Activated T-cell treated with anti-CD3 and anti-CD28 coated beads, Interleukin-2, amount 50 U/mL, for 4 hours (primary cell): ENCODE data around the gene MRPS26. TPM values are rescaled to one million over a fixed set of nuclear protein-coding genes. Genes with fewer than 3 reads are reported as not detected.
"Not testable (repeated sequence)": the region's sequence is repeated elsewhere in the genome, so short reads cannot be mapped to it uniquely, and the experiment has no call there.

Experiments used
- ATAC-seq, 2 donors: fragments of 200-7000 bp; cut with Tn5 transposase; one replicate each; pipeline ENCODE4 v1.10.0; 2021
- DNase-seq: peaks from one replicate; pipeline ENCODE4 v3.0.0-alpha.2; 2020
- H3K27me3 Mint-ChIP-seq: one replicate; pipeline ENCODE4 v1.8.0; 2021; ENCODE audit warnings: low read depth, mixed read lengths
- H3K36me3 Mint-ChIP-seq: one replicate; pipeline ENCODE4 v1.8.0; 2022; ENCODE audit warnings: mixed read lengths; ENCODE audit not compliant: insufficient read depth
- H3K4me1 Mint-ChIP-seq: one replicate; pipeline ENCODE4 v1.8.0; 2021; ENCODE audit warnings: low read depth, mixed read lengths
- H3K4me3 Mint-ChIP-seq: one replicate; pipeline ENCODE4 v1.8.0; 2021; ENCODE audit warnings: mild to moderate bottlenecking, moderate library complexity, mixed read lengths
- H3K9me3 Mint-ChIP-seq: one replicate; pipeline ENCODE4 v1.8.0; 2021; ENCODE audit warnings: mixed read lengths
- total RNA-seq, 3 donors: library from RNA; stranded (reverse); gene quantifications; one replicate each; pipeline ENCODE4 v1.2.1, GENCODE V29; 2021

The MRPS26 gene
- 100 to 1,000 TPM; 117 to 148 (median 124) TPM for total RNA-seq

GRCh38 chr20:3045816-3046676 is at the start of gene MRPS26:
Gene MRPS26, plus strand, starts transcription at chr20:3046052. Its CDS starts 17 bp downstream, at chr20:3046069.
- H3K27me3 Mint-ChIP-seq, result no peaks in the 10 kb centered on the region
- ATAC-seq (peak; percentile 96 to 97), DNase-seq (peak; percentile 72)
- H3K4me3 Mint-ChIP-seq, result peak within 1 kb of the TSS; percentile 90
- peaks cover 15% of the 10 kb centered on the region for H3K4me1 Mint-ChIP-seq
- no peaks in the 10 kb centered on the region for H3K9me3 Mint-ChIP-seq
- peaks cover 14% of the 10 kb centered on the region for H3K36me3 Mint-ChIP-seq

GRCh38 chr20:2998728-2999127 is 47.1 kb upstream of the MRPS26 start:
- Mint-ChIP-seq H3K36me3 (peaks cover 30% of the 10 kb centered on the region), H3K9me3 (no peaks in the 10 kb centered on the region)

GRCh38 chr20:3000852-3001523 is 44.9 kb upstream of the MRPS26 start:
- H3K4me3 Mint-ChIP-seq, result no peak overlapping the region
- peaks cover 19% of the 10 kb centered on the region for H3K36me3 Mint-ChIP-seq
- H3K27me3 Mint-ChIP-seq, result no peaks in the 10 kb centered on the region
- H3K9me3 Mint-ChIP-seq, result no peaks in the 10 kb centered on the region
- H3K4me1 Mint-ChIP-seq, result no peaks in the 10 kb centered on the region
- ATAC-seq (peak; percentile 89), DNase-seq (no peak)

More at GRCh38 chr20:2998728-2999127, 47.1 kb upstream of the MRPS26 start:
- no peaks in the 10 kb centered on the region for H3K27me3 Mint-ChIP-seq
- H3K4me3 Mint-ChIP-seq, result no peak overlapping the region
- DNase-seq, result no peak
- no peaks in the 10 kb centered on the region for H3K4me1 Mint-ChIP-seq
- no peak for ATAC-seq

- no peaks in the 10 kb centered on the region for H3K27me3 Mint-ChIP-seq
- DNase-seq (no peak), ATAC-seq (no peak)
- H3K4me1 Mint-ChIP-seq, result no peaks in the 10 kb centered on the region
- no peaks in the 10 kb centered on the region for H3K9me3 Mint-ChIP-seq
- no peak overlapping the region for H3K4me3 Mint-ChIP-seq
- H3K36me3 Mint-ChIP-seq, result peaks cover 14% of the 10 kb centered on the region
These were observed 42.4 kb upstream of the MRPS26 start for GRCh38 chr20:3003416-3003815.

GRCh38 chr20:3010985-3011723 is 34.7 kb upstream of the MRPS26 start:
- Mint-ChIP-seq H3K4me3 (peak overlapping the region; percentile 14), H3K27me3 (no peaks in the 10 kb centered on the region), H3K9me3 (no peaks in the 10 kb centered on the region), H3K4me1 (peaks cover 34% of the 10 kb centered on the region), H3K36me3 (peaks cover 28% of the 10 kb centered on the region)
- no peak for DNase-seq
- peak; percentile 81 to 85 for ATAC-seq

GRCh38 chr20:3011752-3012151 is 34.1 kb upstream of the MRPS26 start:
- Mint-ChIP-seq H3K4me1 (peaks cover 34% of the 10 kb centered on the region), H3K9me3 (no peaks in the 10 kb centered on the region), H3K36me3 (peaks cover 30% of the 10 kb centered on the region), H3K27me3 (no peaks in the 10 kb centered on the region), H3K4me3 (peak overlapping the region; percentile 5)
- no peak for DNase-seq
- ATAC-seq, result peak; percentile 71 to 74

GRCh38 chr20:3013771-3014170 is 32.1 kb upstream of the MRPS26 start:
- H3K9me3 Mint-ChIP-seq, result no peaks in the 10 kb centered on the region
- H3K4me1 Mint-ChIP-seq, result peaks cover 34% of the 10 kb centered on the region
- H3K4me3 Mint-ChIP-seq, result no peak overlapping the region
- no peaks in the 10 kb centered on the region for H3K27me3 Mint-ChIP-seq
- no peak for ATAC-seq
- H3K36me3 Mint-ChIP-seq, result peaks cover 34% of the 10 kb centered on the region
- DNase-seq, result no peak

GRCh38 chr20:3014179-3014578 is 31.7 kb upstream of the MRPS26 start:
- ATAC-seq (no peak), DNase-seq (no peak)
- H3K4me1 Mint-ChIP-seq, result peaks cover 34% of the 10 kb centered on the region
- H3K4me3 Mint-ChIP-seq, result no peak overlapping the region
- no peaks in the 10 kb centered on the region for H3K27me3 Mint-ChIP-seq
- peaks cover 30% of the 10 kb centered on the region for H3K36me3 Mint-ChIP-seq
- H3K9me3 Mint-ChIP-seq, result no peaks in the 10 kb centered on the region

GRCh38 chr20:3014662-3015061 is 31.2 kb upstream of the MRPS26 start:
- ATAC-seq (peak; percentile 41 to 62), DNase-seq (no peak)
- peaks cover 32% of the 10 kb centered on the region for H3K4me1 Mint-ChIP-seq
- peaks cover 26% of the 10 kb centered on the region for H3K36me3 Mint-ChIP-seq
- no peaks in the 10 kb centered on the region for H3K9me3 Mint-ChIP-seq
- H3K4me3 Mint-ChIP-seq, result no peak overlapping the region
- no peaks in the 10 kb centered on the region for H3K27me3 Mint-ChIP-seq

- peaks cover 32% of the 10 kb centered on the region for H3K4me1 Mint-ChIP-seq
- H3K4me3 Mint-ChIP-seq, H3K27me3 Mint-ChIP-seq: not testable (repeated sequence)
These were observed 30.6 kb upstream of the MRPS26 start for GRCh38 chr20:3015302-3015701.

GRCh38 chr20:3021327-3021726 is 24.5 kb upstream of the MRPS26 start:
- Mint-ChIP-seq H3K9me3 (no peaks in the 10 kb centered on the region), H3K36me3 (peaks cover 40% of the 10 kb centered on the region), H3K27me3 (no peaks in the 10 kb centered on the region), H3K4me3 (no peak overlapping the region), H3K4me1 (no peaks in the 10 kb centered on the region)
- no peak for ATAC-seq
- no peak for DNase-seq

More at GRCh38 chr20:3015302-3015701, 30.6 kb upstream of the MRPS26 start:
- not testable (repeated sequence) for H3K9me3 Mint-ChIP-seq, ATAC-seq, DNase-seq
- H3K36me3 Mint-ChIP-seq, result peaks cover 26% of the 10 kb centered on the region

- DNase-seq, result no peak
- ATAC-seq, result no peak
- H3K36me3 Mint-ChIP-seq, result peaks cover 38% of the 10 kb centered on the region
- H3K27me3 Mint-ChIP-seq, result no peaks in the 10 kb centered on the region
- no peak overlapping the region for H3K4me3 Mint-ChIP-seq
- H3K4me1 Mint-ChIP-seq, result no peaks in the 10 kb centered on the region
- H3K9me3 Mint-ChIP-seq, result no peaks in the 10 kb centered on the region
These were observed 24.1 kb upstream of the MRPS26 start for GRCh38 chr20:3021777-3022176.

GRCh38 chr20:3022559-3023490 is 23.0 kb upstream of the MRPS26 start:
- not testable (repeated sequence) for ATAC-seq, H3K4me3 Mint-ChIP-seq, H3K9me3 Mint-ChIP-seq, DNase-seq, H3K4me1 Mint-ChIP-seq, H3K27me3 Mint-ChIP-seq
- H3K36me3 Mint-ChIP-seq, result peaks cover 33% of the 10 kb centered on the region
